ENCODE results near the gene FAAP24. TPM values are rescaled to one million over a fixed set of nuclear protein-coding genes. Genes with fewer than 3 reads are reported as not detected.
"Not testable (repeated sequence)": the region's sequence is repeated elsewhere in the genome, so short reads cannot be mapped to it uniquely, and the experiment has no call there.

FAAP24 gene
- polyA plus RNA-seq, 1 donor (not counting 4 experiments of a cell fraction or from before 2014, with no cell fraction given) = 3.3 TPM

- H3K27ac ChIP-seq (ENCODE audit: control insufficient read depth, insufficient read depth, low read length); dilution Hi-C loops (cut with MboI; ENCODE audit: extremely low pct_ligation_motif_present, low sequenced_read_pairs); H3K79me2 ChIP-seq (ENCODE audit: control insufficient read depth, insufficient read depth, low read length): not testable (repeated sequence)
Measured at GRCh38 chr19:33026602-33027001, 54.6 kb downstream of the FAAP24 start.

More at GRCh38 chr19:33026602-33027001, 54.6 kb downstream of the FAAP24 start:
- H3K9ac ChIP-seq (ENCODE audit: control insufficient read depth, extremely low read depth, insufficient read depth, low read length); DNase-seq (ENCODE audit: low read depth, low spot score); H3K4me2 ChIP-seq (ENCODE audit: control insufficient read depth, extremely low read depth, insufficient read depth, low read depth, low read length); H3K9me1 ChIP-seq (ENCODE audit: control insufficient read depth, extremely low read depth, insufficient read depth, low read length); H4K20me1 ChIP-seq (ENCODE audit: control insufficient read depth, extremely low read depth, insufficient read depth, low read length); H2AFZ ChIP-seq (ENCODE audit: control insufficient read depth, low read length); FAIRE-seq; H3K27me3 ChIP-seq (ENCODE audit: control insufficient read depth, extremely low read depth, insufficient read depth, low read length); H3K4me3 ChIP-seq (ENCODE audit: control insufficient read depth in 2 of 3, extremely low read depth in 1 of 3, insufficient read depth in 2 of 3, low read depth in 1 of 3, low read length in 3 of 3); H3K4me1 ChIP-seq (ENCODE audit: control insufficient read depth, extremely low read depth, insufficient read depth, low read length); H3K36me3 ChIP-seq (ENCODE audit: control insufficient read depth in 2 of 2, extremely low read depth in 1 of 2, insufficient read depth in 2 of 2, low read length in 2 of 2); H3K9me3 ChIP-seq (ENCODE audit: control insufficient read depth, low read depth, low read length): not testable (repeated sequence)

Other genes with a start within 250 kb of the FAAP24 start
- 0.06 to 0.31 TPM (median 0.20 TPM) in 3 replicates for gene SLC7A9, start 102.5 kb upstream of the FAAP24 start, polyA plus RNA-seq
- 11.2 to 16.1 TPM (median 13.2 TPM) in 3 replicates for gene CEP89, start 284 bp upstream of the FAAP24 start, polyA plus RNA-seq
- gene RHPN2, start 92.6 kb downstream of the FAAP24 start, polyA plus RNA-seq = 5.0 to 6.8 TPM (median 6.6 TPM) in 3 replicates
- 4.9 to 6.2 TPM (median 5.8 TPM) in 3 replicates for gene GPATCH1, start 108.9 kb downstream of the FAAP24 start, polyA plus RNA-seq
- not detected in 3 replicates for gene WDR88, start 159.9 kb downstream of the FAAP24 start, polyA plus RNA-seq
- 2.5 to 12.7 TPM (median 5.0 TPM) in 3 replicates for gene LRP3, start 222.1 kb downstream of the FAAP24 start, polyA plus RNA-seq